Aorta (tissue), 5 donors: ENCODE results near the gene CDS1. TPM values are rescaled to one million over a fixed set of nuclear protein-coding genes. Genes with fewer than 3 reads are reported as not detected.

Source experiments
- ATAC-seq: fragments of 200-7000 bp; cut with Tn5 transposase; one replicate; pipeline ENCODE4 v1.9.1; 2022; ENCODE audit warnings: moderate library complexity; ENCODE audit not compliant: low FRiP score
- DNase-seq, 2 donors: peaks; one replicate each; pipeline ENCODE4 v3.0.0-alpha.2; 2020
- H3K27ac ChIP-seq, 2 donors: one replicate each; pipeline ENCODE4 v1.5.1; 2013; ENCODE audit warnings: low read length in 2 of 2, mild to moderate bottlenecking in 2 of 2, moderate library complexity in 2 of 2, control low read depth in 1 of 2, inconsistent platforms in 1 of 2, low read depth in 1 of 2
- H3K27me3 ChIP-seq, 2 donors: one replicate each; pipeline ENCODE4 v1.6.1; 2013; ENCODE audit warnings: control low read depth in 1 of 2, low read length in 1 of 2, mild to moderate bottlenecking in 1 of 2, moderate library complexity in 1 of 2; ENCODE audit not compliant: insufficient read depth in 2 of 2, control insufficient read depth in 1 of 2
- H3K36me3 ChIP-seq, 2 donors: one replicate each; pipeline ENCODE4 v1.6.1; 2013; ENCODE audit warnings: control low read depth in 1 of 2, low read length in 1 of 2, mild to moderate bottlenecking in 1 of 2; ENCODE audit not compliant: insufficient read depth in 2 of 2, control insufficient read depth in 1 of 2
- H3K4me1 ChIP-seq, 2 donors: one replicate each; pipeline ENCODE4 v1.6.1; 2013; ENCODE audit warnings: low read length in 2 of 2, control low read depth in 1 of 2, mild to moderate bottlenecking in 1 of 2, moderate library complexity in 1 of 2; ENCODE audit not compliant: insufficient read depth in 2 of 2, control insufficient read depth in 1 of 2
- H3K4me3 ChIP-seq, 2 donors: one replicate each; pipeline ENCODE4 v1.5.1; 2013; ENCODE audit warnings: low read length in 2 of 2, control low read depth in 1 of 2, mild to moderate bottlenecking in 1 of 2
- H3K9me3 ChIP-seq: one replicate; pipeline ENCODE4 v1.6.1; 2013; ENCODE audit warnings: mild to moderate bottlenecking, low read length; ENCODE audit not compliant: control insufficient read depth
- WGBS, 2 donors: extraction: QIAGEN DNeasy Blood & Tissue Kit; methylation state at CpG; one replicate each; pipeline ENCODE4 v1.1.7; 2013; 5-methylcytosine and 5-hydroxymethylcytosine counted together
- intact Hi-C, 2 donors: fragments of 100-400 bp; cut with DNase I; formaldehyde crosslinking; loops; one replicate each; pipeline versions ENCODE4 v1.14.2 to v1.15.0; 2022
- polyA plus RNA-seq, 2 donors: library from polyadenylated mRNA; stranded (reverse); fragments of 200-250 nt; gene quantifications; one replicate each; pipeline ENCODE4 v1.2.3, GENCODE V29; 2013
- total RNA-seq, 2 donors: library from RNA; stranded (reverse); fragmentation: NEBNext Ultra II Directional; extraction: Animal tissue kit (Norgen Biotek cat#: 25700); gene quantifications; one replicate each; pipeline ENCODE4 v1.2.1, GENCODE V29; 2021
- donor health status: healthy with polysubstance abuse.
- donor health status: Bipolar disorder and iron deficiency.
- donor health status: DM: no; HTN: no; CAD: no.
- donor health status: DM: no; HTN: no; CAD: no.
- donor health status: DM: yes; HTN: yes; CAD: no.

The CDS1 gene
- total and polyA plus RNA-seq, 4 donors = 0.33 to 4.8 (median 0.43) TPM

DNA sequence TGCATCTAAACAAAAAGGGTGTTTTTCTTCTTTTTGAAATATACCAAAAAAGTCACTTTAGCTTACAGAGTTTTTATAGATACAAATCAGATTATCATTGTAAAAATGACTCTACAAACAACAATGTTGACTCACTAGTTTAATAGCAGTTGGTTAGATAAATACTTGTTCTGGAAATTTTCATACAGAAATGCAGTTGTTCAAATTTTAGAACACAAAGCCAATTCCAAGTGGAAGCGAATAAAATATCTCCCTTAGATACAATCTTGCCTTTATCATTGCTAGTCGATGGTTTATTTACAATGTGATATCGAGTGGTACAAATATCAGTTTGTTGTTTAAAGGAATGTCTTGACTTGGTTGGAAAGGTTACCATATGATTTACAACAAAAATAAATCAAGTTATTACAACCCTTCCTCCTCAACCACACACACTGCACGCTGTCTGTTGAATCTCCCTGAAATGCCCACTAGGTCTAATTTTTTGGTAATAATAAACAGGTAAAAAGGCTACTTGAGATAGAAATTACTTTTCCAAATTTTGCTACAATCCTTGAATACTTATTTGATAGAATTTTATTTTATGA lies 114.8 kb downstream of the CDS1 start:
- Histone ChIP-seq H3K4me1 (no peaks in the 10 kb centered on the region), H3K4me3 (no peak overlapping the region), H3K9me3 (no peaks in the 10 kb centered on the region), H3K36me3 (peaks cover 4 to 13% of the 10 kb centered on the region in 2 donors), H3K27ac (no peak overlapping the region), H3K27me3 (no peaks in the 10 kb centered on the region)
- no peak for ATAC-seq
- WGBS, 2 donors = 67 to 71% methylated on average over 4 of the region's 4 CpGs
- DNase-seq = no peak
- intact Hi-C loops = no loop called here

DNA sequence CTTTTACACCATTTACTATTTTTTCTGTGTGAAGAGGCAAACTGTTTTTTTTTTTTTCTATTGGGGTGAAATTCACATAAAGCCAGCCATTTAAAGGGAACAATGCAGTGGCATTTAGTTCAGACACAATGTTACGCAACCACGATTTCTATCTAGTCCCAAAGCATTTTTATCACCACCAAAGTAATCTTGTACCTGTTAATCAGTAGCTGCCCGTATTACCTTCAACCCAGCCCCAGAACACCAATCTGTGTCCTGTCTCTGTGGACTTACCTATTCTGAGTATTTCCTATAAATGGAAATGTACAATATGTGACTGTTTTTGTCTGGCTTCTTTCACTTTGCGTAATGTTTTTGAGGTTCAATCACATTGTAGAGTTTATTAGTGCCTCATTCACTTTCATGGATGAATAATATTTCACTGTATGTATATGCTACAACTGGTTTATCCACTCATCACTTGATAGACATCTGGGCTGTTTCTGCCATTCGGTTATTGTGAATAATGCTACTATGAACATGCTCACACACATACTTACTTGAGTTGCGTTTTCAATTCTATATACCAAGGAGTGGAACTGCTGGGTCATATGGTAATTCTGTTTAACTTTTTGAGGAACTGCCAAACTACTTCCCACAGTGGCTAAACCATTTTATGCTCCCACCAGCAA lies 116.2 kb downstream of the CDS1 start:
- peaks cover 4 to 13% of the 10 kb centered on the region in 2 donors for H3K36me3 ChIP-seq
- no peak for DNase-seq
- no peak for ATAC-seq
- no peak overlapping the region for H3K27ac ChIP-seq
- no peak overlapping the region for H3K4me3 ChIP-seq
- 93 to 94% methylated on average over 6 of the region's 6 CpGs for WGBS, 2 donors
- intact Hi-C loops = no loop called here
- no peaks in the 10 kb centered on the region for H3K27me3 ChIP-seq
- H3K9me3 ChIP-seq = no peaks in the 10 kb centered on the region
- no peaks in the 10 kb centered on the region for H3K4me1 ChIP-seq

Other genes with a start within 250 kb of the CDS1 start
- 1 to 10 TPM in 1 of 2 donors, under 1 TPM in 1; 0.18 to 1.4 TPM for gene NKX6-1, start 83.8 kb upstream of the CDS1 start, total RNA-seq
- under 1 TPM; 0.63 to 0.74 TPM for gene NKX6-1, start 83.8 kb upstream of the CDS1 start, polyA plus RNA-seq